ENCODE measurements around the gene WNT4. TPM values are rescaled to one million over a fixed set of nuclear protein-coding genes. Genes with fewer than 3 reads are reported as not detected.
A peak's percentile ranks its signal among the peaks of the same experiment; 100 is the strongest.

The WNT4 gene
- total and polyA plus RNA-seq, 9 of the 15 experiments (the other 6 are each of a cell fraction or from before 2014, with no cell fraction given), result 0.01 TPM; not detected in 8

DNA sequence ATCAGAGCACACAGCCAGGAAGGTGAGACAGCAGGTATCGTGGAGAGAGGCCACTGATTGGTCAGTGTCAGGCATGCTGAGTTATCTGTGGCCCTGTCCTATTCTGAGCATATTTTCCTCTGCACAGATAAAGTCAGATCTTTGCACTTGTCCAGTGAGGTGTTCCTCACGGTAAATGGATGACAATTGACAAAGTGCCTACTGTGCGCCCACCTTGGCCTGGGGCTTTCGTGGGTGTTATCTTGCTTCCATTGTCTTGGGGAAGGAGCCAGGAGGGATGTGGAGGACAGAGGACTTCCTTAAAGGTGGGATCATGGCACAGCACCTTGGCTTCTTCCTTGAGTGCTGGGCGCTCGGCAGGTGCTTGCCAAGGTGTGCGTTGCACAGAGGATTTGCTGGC, 46.0 kb upstream of the WNT4 start:
- peaks cover 0 to 7% of the 10 kb centered on the region in 2 experiments; a peak in 1 of 5 replicates for H3K4me1 ChIP-seq (replicated peaks in 1 of 2; ENCODE audit: control insufficient read depth in 2 of 2, insufficient read depth in 2 of 2, low read length in 2 of 2)
- FAIRE-seq (peak; percentile 49), DNase-seq (ENCODE audit: extremely low read depth in 1 of 4, low spot score in 3 of 4) (no peak), ATAC-seq (no peak)
- H3K27ac ChIP-seq (ENCODE audit: extremely low read depth, low read depth, low read length), result no peak overlapping the region
- TF ChIP-seq ZKSCAN1 (IDR thresholded peaks at IDR 0.05; ENCODE audit: low read depth, low read length), result peak; percentile 85; the same call in 1 of the 2 replicates
- TF ChIP-seq, protein P1, sequence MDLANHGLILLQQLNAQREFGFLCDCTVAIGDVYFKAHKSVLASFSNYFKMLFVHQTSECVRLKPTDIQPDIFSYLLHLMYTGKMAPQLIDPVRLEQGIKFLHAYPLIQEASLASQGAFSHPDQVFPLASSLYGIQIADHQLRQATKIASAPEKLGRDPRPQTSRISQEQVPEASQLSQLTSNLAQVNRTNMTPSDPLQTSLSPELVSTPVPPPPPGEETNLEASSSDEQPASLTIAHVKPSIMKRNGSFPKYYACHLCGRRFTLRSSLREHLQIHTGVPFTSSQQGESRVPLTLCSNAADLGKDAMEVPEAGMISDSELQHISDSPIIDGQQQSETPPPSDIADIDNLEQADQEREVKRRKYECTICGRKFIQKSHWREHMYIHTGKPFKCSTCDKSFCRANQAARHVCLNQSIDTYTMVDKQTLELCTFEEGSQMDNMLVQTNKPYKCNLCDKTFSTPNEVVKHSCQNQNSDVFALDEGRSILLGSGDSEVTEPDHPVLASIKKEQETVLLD (IDR thresholded peaks at IDR 0.05), result no peak
- no peak for TF ChIP-seq SREBF2 (CRISPR knock-in tag; IDR thresholded peaks at IDR 0.05)
- TF ChIP-seq DEAF1 (CRISPR knock-in tag; IDR thresholded peaks at IDR 0.05), result no peak
- no peak for TF ChIP-seq ZNF263 (CRISPR knock-in tag; IDR thresholded peaks at IDR 0.05; ENCODE audit: borderline replicate concordance)
- no peak for TF ChIP-seq CXXC5 (CRISPR knock-in tag; IDR thresholded peaks at IDR 0.05)
- H3K79me2 ChIP-seq (ENCODE audit: control insufficient read depth, insufficient read depth, low read length), result no peaks in the 10 kb centered on the region
- H3K4me3 ChIP-seq, result no peak overlapping the region
- peaks cover 18 to 68% of the 10 kb centered on the region in 2 experiments; a peak in 4 of 5 replicates for H3K27me3 ChIP-seq (ENCODE audit: control insufficient read depth in 2 of 2, insufficient read depth in 2 of 2, low read length in 2 of 2)
- no TSS peak for BruUV-seq (replicated peaks)
- no peaks in the 10 kb centered on the region for H3K9me3 ChIP-seq (replicated peaks; ENCODE audit: control insufficient read depth, insufficient read depth, low read depth, low read length)
- no peak overlapping the region for H3K9ac ChIP-seq (ENCODE audit: insufficient read depth in 1 of 2, low read depth in 2 of 2, low read length in 2 of 2)
- WGBS (ENCODE audit: insufficient coverage, low coverage, missing lambda C conversion rate), result 2% methylated on average over 7 of the region's 7 CpGs
- ChIA-PET CTCF (ENCODE audit: low intra/inter-chr PET ratio) (no interaction called here), POLR2A (no interaction called here)
- no peak overlapping the region for H2AFZ ChIP-seq (ENCODE audit: low read depth, low read length)
- intact Hi-C loops (cut with micrococcal nuclease) (no loop called here), in situ Hi-C loops (cut with MboI) (no loop called here)
- H3K9me1 ChIP-seq (ENCODE audit: control insufficient read depth, insufficient read depth, low read length), result no peaks in the 10 kb centered on the region
- H4K20me1 ChIP-seq (replicated peaks; ENCODE audit: control insufficient read depth, insufficient read depth, low read length), result peaks cover 22% of the 10 kb centered on the region
- no peak overlapping the region for H3K4me2 ChIP-seq (ENCODE audit: insufficient read depth, low read length)
- H3K36me3 ChIP-seq (ENCODE audit: control insufficient read depth, insufficient read depth, low read length), result no peaks in the 10 kb centered on the region
